OCI-LY1 (cell line): ENCODE results near the gene TRABD2B.

Experiments
- H2AFZ ChIP-seq: fragments of 200-600 bp; sonication (generic), shearing (Covaris generic); 2 replicates; pipeline ENCODE4 v1.6.0; 2014; ENCODE audit warnings: antibody characterized with exemption, mild to moderate bottlenecking, low read length
- H3F3A ChIP-seq: fragments of 200-600 bp; sonication (generic), shearing (Covaris generic); 2 replicates; pipeline ENCODE4 v1.6.0; 2014; ENCODE audit warnings: mild to moderate bottlenecking, antibody characterized with exemption, low read length, moderate library complexity; ENCODE audit not compliant: insufficient read depth
- H3K27ac ChIP-seq: fragments of 200-600 bp; sonication (generic); 2 replicates; pipeline ENCODE4 v1.5.1; 2014; ENCODE audit warnings: low read length, mixed run types, mild to moderate bottlenecking, low read depth; ENCODE audit not compliant: poor library complexity, severe bottlenecking
- H3K27me3 ChIP-seq: fragments of 200-600 bp; sonication (generic); 2 replicates; pipeline ENCODE4 v1.6.0; 2014; ENCODE audit warnings: antibody characterized with exemption, mild to moderate bottlenecking, low read length, moderate library complexity; ENCODE audit not compliant: insufficient read depth
- H3K36me3 ChIP-seq: fragments of 200-600 bp; sonication (generic); 2 replicates; pipeline ENCODE4 v1.6.1; 2014; ENCODE audit warnings: mild to moderate bottlenecking, antibody characterized with exemption, low read length, moderate library complexity, mixed read lengths; ENCODE audit not compliant: insufficient read depth
- H3K4me1 ChIP-seq: fragments of 200-600 bp; sonication (generic); 2 replicates; pipeline ENCODE4 v1.5.1; 2014; ENCODE audit warnings: mild to moderate bottlenecking, low read length, moderate library complexity; ENCODE audit not compliant: insufficient read depth, severe bottlenecking
- H3K4me2 ChIP-seq: fragments of 200-600 bp; sonication (generic), shearing (Covaris generic); 2 replicates; pipeline ENCODE4 v1.6.1; 2014; ENCODE audit warnings: low read length
- H3K4me3 ChIP-seq: fragments of 200-600 bp; sonication (generic); 2 replicates; pipeline ENCODE4 v1.5.1; 2014; ENCODE audit warnings: low read length, low read depth, mild to moderate bottlenecking, mixed read lengths; ENCODE audit not compliant: poor library complexity, severe bottlenecking
- H3K79me2 ChIP-seq: fragments of 200-600 bp; shearing (Covaris generic); 2 replicates; pipeline ENCODE4 v1.6.1; 2016; ENCODE audit warnings: mixed run types, low read length, mixed read lengths; ENCODE audit not compliant: insufficient read depth
- H3K9ac ChIP-seq: fragments of 200-600 bp; sonication (generic), shearing (Covaris generic); 2 replicates; pipeline ENCODE4 v1.6.1; 2014; ENCODE audit warnings: mild to moderate bottlenecking, low read length, mixed read lengths
- H3K9me2 ChIP-seq: fragments of 200-600 bp; sonication (generic), shearing (Covaris generic); 2 replicates; pipeline ENCODE4 v1.6.1; 2014; ENCODE audit warnings: low read depth, mild to moderate bottlenecking, low read length, mixed read lengths
- H3K9me3 ChIP-seq: fragments of 200-600 bp; shearing (Covaris generic); 2 replicates; pipeline ENCODE4 v1.6.1; 2014; ENCODE audit warnings: low read length, mixed read lengths
- H4K20me1 ChIP-seq: fragments of 200-600 bp; sonication (generic), shearing (Covaris generic); 2 replicates; pipeline ENCODE4 v1.6.0; 2016; ENCODE audit warnings: mild to moderate bottlenecking, low read length; ENCODE audit not compliant: insufficient read depth
- CTCF ChIP-seq: fragments of 200-600 bp; sonication (generic), shearing (Covaris generic); IDR thresholded peaks from 2 replicates; pipeline ENCODE4 v1.5.1; 2017; ENCODE audit warnings: mild to moderate bottlenecking, antibody characterized with exemption, low read length, moderate library complexity, mixed read lengths
- EZH2 ChIP-seq: fragments of 200-600 bp; sonication (generic), shearing (Covaris generic); IDR thresholded peaks from 2 replicates; pipeline ENCODE4 v1.8.0; 2017; ENCODE audit warnings: borderline replicate concordance, mixed run types, mild to moderate bottlenecking, antibody characterized with exemption, low read length, moderate library complexity, mixed read lengths

The TRABD2B gene

GRCh38 chr1:48017716-48018115 lies 20.5 kb upstream of the TRABD2B start:
- Histone ChIP-seq H3F3A (no peaks in the 10 kb centered on the region), H3K4me1 (no peaks in the 10 kb centered on the region), H3K4me2 (no peak overlapping the region), H3K9ac (no peak overlapping the region), H3K79me2 (no peaks in the 10 kb centered on the region), H3K4me3 (no peak overlapping the region), H3K27me3 (no peaks in the 10 kb centered on the region; the same call in none of the 2 replicates), H3K36me3 (no peaks in the 10 kb centered on the region), H4K20me1 (no peaks in the 10 kb centered on the region), H3K9me2 (no peaks in the 10 kb centered on the region), H2AFZ (no peak overlapping the region), H3K9me3 (no peaks in the 10 kb centered on the region), H3K27ac (no peak overlapping the region)
- TF ChIP-seq CTCF: no peak
- no peak for TF ChIP-seq EZH2

GRCh38 chr1:48016515-48016914 lies 19.3 kb upstream of the TRABD2B start:
- no peak overlapping the region for H2AFZ ChIP-seq
- no peaks in the 10 kb centered on the region for H3K9me3 ChIP-seq

GRCh38 chr1:48013270-48013669 lies 16.1 kb upstream of the TRABD2B start:
- H4K20me1 ChIP-seq: no peaks in the 10 kb centered on the region
- TF ChIP-seq CTCF: no peak
- no peak for TF ChIP-seq EZH2
- no peak overlapping the region for H2AFZ ChIP-seq
- H3K4me3 ChIP-seq: no peak overlapping the region
- H3K4me1 ChIP-seq: no peaks in the 10 kb centered on the region
- no peaks in the 10 kb centered on the region for H3K9me2 ChIP-seq
- no peak overlapping the region for H3K27ac ChIP-seq
- no peaks in the 10 kb centered on the region; the same call in none of the 2 replicates for H3K27me3 ChIP-seq
- H3F3A ChIP-seq: no peaks in the 10 kb centered on the region
- no peaks in the 10 kb centered on the region for H3K9me3 ChIP-seq
- H3K9ac ChIP-seq: no peak overlapping the region
- no peaks in the 10 kb centered on the region for H3K79me2 ChIP-seq
- no peak overlapping the region for H3K4me2 ChIP-seq
- H3K36me3 ChIP-seq: no peaks in the 10 kb centered on the region

More at GRCh38 chr1:48016515-48016914, 19.3 kb upstream of the TRABD2B start:
- Histone ChIP-seq H3K9me2 (no peaks in the 10 kb centered on the region), H3K79me2 (no peaks in the 10 kb centered on the region), H3K4me3 (no peak overlapping the region), H3F3A (no peaks in the 10 kb centered on the region), H3K4me1 (no peaks in the 10 kb centered on the region), H3K9ac (no peak overlapping the region), H4K20me1 (no peaks in the 10 kb centered on the region), H3K36me3 (no peaks in the 10 kb centered on the region), H3K27ac (no peak overlapping the region), H3K27me3 (no peaks in the 10 kb centered on the region; the same call in none of the 2 replicates), H3K4me2 (no peak overlapping the region)
- TF ChIP-seq EZH2 (no peak), CTCF (no peak)
